HUDEP-2 (cell line): ENCODE results near the gene ABR.

Experiments
- DNase-seq, 76 experiments: peaks; one replicate each; lab custom pipeline; 2025; ENCODE audit not compliant: unreplicated experiment in 76 of 76; lab: John Stamatoyannopoulos, UW

Gene ABR

DNA sequence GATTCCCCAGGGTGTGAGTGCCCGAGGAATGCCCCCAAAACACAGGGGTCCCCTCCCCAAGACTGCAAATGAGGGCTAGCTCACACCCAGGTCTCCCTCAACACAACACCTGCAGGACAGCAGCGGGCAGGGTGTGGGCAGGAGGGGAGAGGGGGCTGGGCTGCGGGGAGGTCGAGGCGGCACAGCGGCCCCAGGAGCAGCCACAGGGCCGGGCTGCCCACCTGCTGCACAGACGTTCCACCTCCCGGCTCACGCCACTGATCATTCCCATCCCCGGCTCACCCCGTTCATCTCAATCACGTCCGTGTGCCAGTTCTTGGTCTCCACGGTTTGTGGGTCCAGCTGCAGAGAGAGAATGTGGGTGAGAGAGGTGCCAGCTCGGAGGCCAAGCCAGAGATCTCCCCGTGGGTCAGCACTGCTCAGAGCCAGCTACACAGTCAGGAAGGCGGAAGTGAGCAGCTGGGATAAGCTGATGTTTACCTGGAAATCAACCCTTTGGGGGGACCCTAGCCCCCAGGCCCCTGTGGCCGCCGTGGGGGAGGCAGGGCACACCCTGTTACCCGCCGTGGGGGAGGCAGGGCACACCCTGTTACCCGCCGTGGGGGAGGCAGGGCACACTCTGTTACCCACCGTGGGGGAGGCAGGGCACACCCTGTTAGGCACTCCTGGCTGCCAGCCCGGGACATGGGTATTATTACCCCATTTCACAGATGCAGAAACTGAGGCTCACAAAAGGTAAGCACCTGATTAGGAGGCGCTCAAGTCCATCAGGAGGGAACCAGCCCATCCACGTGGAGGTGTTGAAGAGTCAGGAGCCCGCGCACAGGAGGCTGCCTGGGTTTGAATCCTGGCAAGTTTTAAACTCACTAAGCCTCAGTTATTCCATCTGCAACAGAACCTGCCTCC lies 166.7 kb downstream of the ABR start:
- no peak for DNase-seq

- DNase-seq: no peak
Measured at GRCh38 chr17:1011760-1012735, 167.7 kb downstream of the ABR start.

DNA sequence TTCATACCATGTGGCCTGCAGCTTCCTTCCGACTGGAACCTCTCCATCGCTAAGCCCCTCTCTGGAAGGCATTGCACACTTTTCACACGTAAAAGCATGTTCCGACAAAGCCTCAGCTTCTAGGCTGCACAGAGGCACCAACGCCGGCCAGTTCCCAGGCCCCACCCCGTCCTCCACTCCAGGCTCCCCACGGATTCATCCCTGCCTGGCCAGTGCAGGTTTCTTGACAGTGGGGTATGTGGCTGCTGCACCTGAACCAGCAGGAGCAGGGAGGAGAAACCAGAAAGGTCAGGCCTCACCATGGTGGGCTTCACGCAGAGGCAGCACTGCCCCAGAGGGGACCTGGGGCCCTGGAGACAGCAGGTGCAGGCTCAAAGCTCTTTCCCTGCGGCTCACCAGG lies 168.6 kb downstream of the ABR start:
- no peak for DNase-seq

DNA sequence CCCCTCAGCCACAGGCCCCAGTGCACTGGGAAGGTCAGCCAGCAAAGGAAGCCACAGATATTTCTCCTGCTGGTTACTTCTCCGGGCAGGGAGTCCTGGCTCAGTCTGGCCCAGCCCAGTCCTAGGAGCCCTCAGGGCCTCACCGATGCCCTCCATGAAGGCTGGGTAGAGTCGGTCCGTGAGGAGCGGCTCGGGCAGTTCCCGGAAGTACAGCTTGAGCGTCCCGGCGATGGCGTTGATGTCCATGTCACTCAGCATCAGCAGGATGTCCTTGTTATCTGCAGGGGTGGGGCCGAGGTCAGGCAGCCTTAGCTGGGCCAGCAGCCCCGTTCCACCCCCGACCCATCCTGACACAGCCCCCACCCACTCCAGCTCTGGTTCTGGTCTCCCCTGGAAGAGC lies 169.2 kb downstream of the ABR start:
- DNase-seq: no peak

DNA sequence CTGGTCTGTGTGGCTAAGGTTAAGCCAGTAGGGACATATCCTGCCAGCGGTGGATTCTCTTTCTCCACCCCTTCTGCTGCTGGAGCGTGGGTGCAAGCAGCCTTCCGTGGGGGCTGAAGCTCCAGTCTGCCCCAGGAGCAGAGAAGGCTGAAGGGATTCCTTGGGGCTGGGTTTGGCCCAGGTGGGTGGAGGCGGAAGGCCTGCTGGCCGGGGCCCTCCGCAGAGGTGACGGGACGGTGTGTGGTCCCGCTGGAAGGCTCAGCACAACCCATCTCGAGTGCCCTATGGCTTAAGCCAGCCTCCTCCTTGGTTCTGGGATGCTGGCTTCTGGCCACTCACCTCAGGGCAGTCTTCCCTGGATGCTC lies 169.7 kb downstream of the ABR start:
- no peak for DNase-seq

GRCh38 chr17:1009229-1010085 lies 170.3 kb downstream of the ABR start:
- DNase-seq: no peak

DNA sequence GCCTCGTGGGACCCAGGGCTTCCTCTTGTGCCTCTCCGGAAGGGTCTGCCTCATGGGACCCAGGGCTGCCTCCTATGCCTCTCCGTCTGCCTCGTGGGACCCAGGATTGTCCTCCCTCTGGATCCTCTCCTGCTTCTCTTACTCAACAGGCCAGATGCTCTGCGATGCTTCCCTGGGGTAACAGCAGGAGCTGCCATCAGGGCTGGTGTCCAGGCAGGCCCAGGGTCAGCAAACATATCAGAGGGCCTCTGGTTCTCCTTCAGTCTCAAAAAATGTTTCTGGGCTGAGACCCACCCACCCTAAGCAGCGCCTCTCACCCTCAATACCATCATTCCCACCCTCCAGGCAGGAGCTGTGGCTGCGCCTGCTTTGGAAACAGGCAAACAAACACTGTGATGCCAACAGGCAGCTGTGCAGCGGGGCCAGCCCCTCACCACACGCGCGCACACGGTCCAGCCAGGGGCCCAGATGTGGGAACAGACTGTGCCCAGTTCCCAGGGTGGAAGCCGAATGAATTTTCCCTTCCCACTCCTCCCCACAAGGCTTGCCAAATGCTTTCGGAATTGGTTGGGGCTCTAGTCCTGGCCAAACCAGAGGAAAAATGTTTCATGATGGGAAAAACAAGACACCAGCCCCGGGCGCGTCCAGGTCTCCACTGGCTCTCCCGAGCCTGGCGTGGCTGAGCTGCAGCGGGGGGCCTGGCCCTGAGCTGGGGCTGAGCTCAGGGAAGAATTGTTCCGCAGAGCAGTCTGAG lies 171.6 kb downstream of the ABR start:
- DNase-seq: no peak

DNA sequence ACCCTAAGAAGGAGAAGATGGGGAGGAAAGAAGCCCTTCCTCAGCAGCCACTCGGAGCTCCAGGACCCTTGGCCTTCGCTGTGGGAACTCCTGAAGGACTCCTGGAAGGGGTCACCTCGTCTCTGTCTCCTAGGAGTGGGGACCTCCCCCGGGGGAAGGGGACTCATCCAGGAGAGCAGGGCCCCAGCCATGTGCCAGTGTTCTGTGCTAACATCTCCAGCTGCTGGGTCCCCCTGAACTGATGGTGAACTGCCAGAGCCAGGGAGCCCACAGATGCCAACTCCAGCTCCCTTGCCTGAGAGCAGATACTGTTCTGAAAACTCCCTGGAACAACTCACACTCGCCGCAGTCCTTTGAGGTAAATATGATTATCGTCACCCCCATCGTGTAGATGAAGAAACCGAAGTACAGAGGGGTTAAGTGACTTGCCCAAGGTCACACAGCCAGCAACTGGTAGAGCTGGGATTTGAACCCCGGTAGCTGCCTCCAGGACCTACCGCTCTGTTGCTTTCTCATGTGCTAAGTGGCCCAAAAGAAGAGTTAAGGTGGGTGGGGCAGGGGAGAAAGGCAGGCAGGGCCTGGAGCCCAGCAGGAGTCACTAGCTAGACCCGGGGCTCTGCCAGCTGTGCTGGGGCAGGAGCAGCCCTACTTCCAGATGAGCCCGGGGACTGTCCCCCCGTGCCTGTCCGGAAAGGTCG lies 172.3 kb downstream of the ABR start:
- DNase-seq: no peak

DNA sequence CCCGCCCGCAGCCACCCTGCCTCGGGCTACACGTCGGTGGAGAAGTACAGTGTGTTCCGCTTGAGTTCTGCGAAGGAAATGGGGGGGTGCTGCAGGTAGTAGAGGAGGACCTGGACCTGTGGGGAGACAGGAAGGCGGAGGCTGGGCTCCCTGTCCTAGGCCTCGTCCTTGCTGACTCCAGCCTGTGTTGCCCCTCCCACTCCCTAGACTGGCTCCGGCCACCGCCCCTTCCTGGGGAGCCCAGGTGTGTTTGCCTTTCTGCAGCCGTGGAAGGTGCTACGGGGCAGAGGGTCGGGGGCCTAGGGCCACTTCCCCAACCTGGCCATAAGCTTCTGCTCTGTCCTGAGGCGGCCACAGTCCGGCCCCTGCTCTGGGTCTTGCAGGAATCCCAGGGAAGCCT lies 173.7 kb downstream of the ABR start:
- no peak for DNase-seq

DNA sequence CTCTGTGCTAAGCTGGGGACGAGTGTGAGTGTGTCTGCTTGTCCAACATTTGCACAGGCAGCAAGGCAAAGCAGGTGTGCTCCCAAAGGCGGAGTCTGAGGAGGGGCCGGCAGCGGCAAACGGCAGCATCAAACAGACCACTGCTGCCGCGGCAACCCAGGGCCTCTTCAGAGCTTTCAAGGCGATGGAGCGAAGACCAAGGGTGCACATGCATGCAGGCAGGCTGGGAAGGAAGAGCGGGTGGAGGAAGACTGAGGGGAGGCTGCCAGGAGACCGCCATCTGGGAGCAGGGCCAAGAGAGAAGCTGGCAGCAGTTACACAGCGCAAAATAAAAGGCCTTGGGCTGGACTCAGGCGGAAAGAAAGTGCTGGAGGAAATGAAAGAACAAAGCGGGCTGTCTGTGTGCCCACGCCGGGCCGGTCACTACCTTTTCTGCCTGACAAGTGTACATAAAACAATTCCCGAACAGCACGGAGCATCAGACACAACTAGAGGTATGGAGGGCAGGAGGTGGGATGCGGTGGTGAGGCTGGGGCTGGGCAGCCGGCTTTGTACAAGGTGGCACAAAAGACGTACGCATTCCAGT lies 174.3 kb downstream of the ABR start:
- peak in 32 of 76 experiments; percentile 1 to 50 (median 19) for DNase-seq

DNA sequence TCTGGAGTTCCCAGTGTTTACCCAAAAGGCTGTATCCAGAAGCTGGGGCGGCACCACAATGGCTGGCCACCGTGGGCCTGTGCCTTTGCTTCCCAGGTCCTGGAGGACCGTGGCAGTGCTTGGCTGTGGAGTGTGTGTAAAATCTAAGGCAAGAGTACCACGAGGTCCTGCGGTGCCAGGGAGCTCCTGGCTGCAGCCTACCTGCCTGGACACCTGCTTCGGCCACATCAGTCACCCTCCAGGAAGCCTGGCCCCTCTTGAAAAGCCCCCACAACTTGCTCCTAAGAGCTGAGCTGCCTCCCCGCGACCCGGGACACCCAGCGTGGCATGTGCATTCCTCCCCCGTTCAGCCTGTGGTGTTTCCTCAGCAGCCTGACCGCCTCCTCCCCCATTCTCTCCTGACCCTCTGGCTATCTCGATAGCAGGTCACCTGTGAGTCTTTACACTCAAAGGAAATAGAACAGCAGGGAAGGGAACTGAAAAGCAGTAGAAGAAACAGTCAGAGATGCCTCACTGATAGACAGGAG lies 174.9 kb downstream of the ABR start:
- DNase-seq: no peak

DNA sequence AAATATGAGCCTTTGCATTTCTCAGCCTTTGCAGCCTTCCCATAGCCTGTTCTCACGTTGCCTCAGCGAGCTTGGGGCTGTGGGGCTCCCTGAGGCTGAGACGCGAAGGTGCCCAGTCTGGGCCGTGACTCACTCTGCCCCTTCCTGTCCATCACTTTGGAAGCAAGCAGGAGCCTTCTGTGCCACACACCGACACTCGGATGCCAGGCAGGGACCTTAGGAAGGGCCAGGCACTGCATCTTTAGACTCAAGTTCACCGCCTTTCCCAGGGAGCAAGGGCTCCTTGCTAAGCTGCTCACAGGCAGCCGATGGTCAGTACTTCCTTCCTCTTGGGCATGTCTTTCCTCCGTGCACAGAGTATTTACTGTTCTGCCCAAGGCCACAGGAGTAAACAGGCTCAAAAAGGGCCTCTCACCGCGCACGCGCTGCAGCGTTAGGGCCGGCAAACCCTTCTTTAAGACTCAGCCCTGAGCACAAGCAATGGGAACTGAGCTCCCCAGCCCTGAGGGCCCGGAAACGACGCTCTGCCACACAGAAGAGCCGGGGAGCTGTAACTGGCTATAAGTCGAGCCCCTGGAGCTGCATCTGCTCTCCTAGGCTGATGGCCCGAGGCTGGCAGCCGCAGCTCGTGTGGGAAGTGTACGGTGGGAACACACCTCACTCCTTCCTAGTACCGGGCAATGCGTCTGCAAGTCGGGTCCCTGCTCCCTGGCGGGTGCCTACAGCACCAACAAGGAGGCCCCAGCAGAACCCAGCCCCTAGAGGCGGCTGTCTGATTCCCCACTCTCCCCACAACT lies 175.6 kb downstream of the ABR start:
- no peak for DNase-seq

DNA sequence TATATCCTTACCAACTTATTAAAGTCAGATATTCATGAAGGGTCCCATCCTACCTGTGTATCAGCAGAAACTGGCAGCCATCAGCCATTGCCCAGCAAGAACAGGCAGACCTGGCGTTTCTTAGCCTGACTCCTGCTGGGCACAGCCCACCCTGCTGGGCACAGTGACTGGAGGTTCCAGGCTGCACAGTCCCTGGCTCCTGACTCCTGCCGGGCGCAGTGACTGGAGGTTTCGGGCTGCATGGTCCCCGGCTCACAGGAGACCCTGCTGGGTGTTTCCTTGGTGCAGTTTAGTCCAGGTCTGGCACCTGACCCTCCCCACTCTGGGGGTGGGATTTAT lies 176.2 kb downstream of the ABR start:
- DNase-seq: no peak

GRCh38 chr17:1002771-1003555 lies 176.8 kb downstream of the ABR start:
- DNase-seq: no peak

GRCh38 chr17:1002412-1002753 lies 177.4 kb downstream of the ABR start:
- DNase-seq: no peak

- DNase-seq: no peak
Measured at GRCh38 chr17:1001640-1002411, 178.0 kb downstream of the ABR start.
